Endothelial cell of umbilical vein (primary cell): ENCODE data around the gene SPAAR. TPM values are rescaled to one million over a fixed set of nuclear protein-coding genes. Genes with fewer than 3 reads are reported as not detected.
A peak's percentile ranks its signal among the peaks of the same experiment; 100 is the strongest.

Experiments used
- BruUV-seq: library from RNA; stranded (reverse); fragments of 400-500 nt; replicated peaks from 2 replicates; lab custom pipeline; 2021; lab: Mats Ljungman, UMichigan
- CTCF ChIA-PET: fragments of 300-600, 350-600 bp; sonication (Branson Sonifier 250); formaldehyde crosslinking; loops from one replicate; lab custom pipeline; 2021; ENCODE audit warnings: antibody characterized with exemption, inconsistent platforms; lab: Charles Lee
- POLR2A ChIA-PET: fragments of 300-600, 350-600 bp; sonication (Branson Sonifier 250); formaldehyde crosslinking; loops from one replicate; lab custom pipeline; 2021; ENCODE audit warnings: antibody characterized with exemption, inconsistent platforms; lab: Charles Lee
- DNase-seq: peaks from one replicate; pipeline ENCODE4 v3.0.0-alpha.2; 2011; ENCODE audit warnings: low read depth, low spot score
- FAIRE-seq: peaks from 2 replicates; lab custom pipeline; 2011; peaks lifted over from hg19 to GRCh38; lab: Jason Lieb, UNC
- H2AFZ ChIP-seq: 2 replicates; pipeline ENCODE4 v1.6.0; 2012; ENCODE audit warnings: low read depth, low read length, control low read depth, inconsistent platforms
- H3K27ac ChIP-seq: 2 replicates; pipeline ENCODE4 v1.5.1; 2011; ENCODE audit warnings: low read depth, mild to moderate bottlenecking, control low read depth, low read length, moderate library complexity; ENCODE audit not compliant: insufficient read depth
- H3K27me3 ChIP-seq, 2 experiments: 2 replicates each; pipeline versions ENCODE4 v1.6.0 to v1.6.1; 2011; ENCODE audit warnings: low read length in 2 of 2, mixed read lengths in 1 of 2; ENCODE audit not compliant: control insufficient read depth in 2 of 2, insufficient read depth in 2 of 2
- H3K36me3 ChIP-seq, 2 experiments: 2 replicates in 1 of 2; 3 replicates in 1 of 2; pipeline ENCODE4 v1.5.1; 2011; ENCODE audit warnings: low read length in 2 of 2, mild to moderate bottlenecking in 1 of 2, moderate library complexity in 1 of 2; ENCODE audit not compliant: control insufficient read depth in 2 of 2, insufficient read depth in 2 of 2; ENCODE audit errors: extremely low read depth in 1 of 2
- H3K4me1 ChIP-seq: 3 replicates; pipeline ENCODE4 v1.5.1; 2011; ENCODE audit warnings: mild to moderate bottlenecking, low read length; ENCODE audit not compliant: control insufficient read depth, insufficient read depth; ENCODE audit errors: extremely low read depth
- H3K4me2 ChIP-seq: 2 replicates; pipeline ENCODE4 v1.6.1; 2011; ENCODE audit warnings: low read length, control low read depth, mixed read lengths; ENCODE audit not compliant: insufficient read depth
- H3K4me3 ChIP-seq, 3 experiments: fragments of 200-600 bp in 1 of 3; sonication (generic), shearing (Covaris generic) in 1 of 3; replicated peaks in 1 of 3; 2 replicates each; pipeline ENCODE4 v1.5.1; 2011 to 2016; ENCODE audit warnings: control low read depth in 3 of 3, low read length in 3 of 3, mild to moderate bottlenecking in 2 of 3, inconsistent platforms in 1 of 3, low read depth in 1 of 3, moderate library complexity in 1 of 3; ENCODE audit not compliant: insufficient read depth in 1 of 3
- H3K79me2 ChIP-seq: 2 replicates; pipeline ENCODE4 v1.6.0; 2012; ENCODE audit warnings: low read length, inconsistent platforms; ENCODE audit not compliant: control insufficient read depth, insufficient read depth
- H3K9ac ChIP-seq: replicated peaks from 2 replicates; pipeline ENCODE3; 2011; ENCODE audit warnings: low read length, control low read depth; ENCODE audit not compliant: insufficient read depth; ENCODE audit errors: extremely low read depth
- H3K9me1 ChIP-seq: replicated peaks from 3 replicates; pipeline ENCODE4 v1.6.0; 2011; ENCODE audit warnings: mild to moderate bottlenecking, low read length; ENCODE audit not compliant: control insufficient read depth, insufficient read depth; ENCODE audit errors: extremely low read depth
- H3K9me3 ChIP-seq: replicated peaks from 2 replicates; pipeline ENCODE4 v1.5.1; 2012; ENCODE audit warnings: low read length, inconsistent platforms; ENCODE audit not compliant: control insufficient read depth, insufficient read depth
- H4K20me1 ChIP-seq: replicated peaks from 2 replicates; pipeline ENCODE3; 2011; ENCODE audit warnings: mild to moderate bottlenecking, low read length; ENCODE audit not compliant: control insufficient read depth, insufficient read depth; ENCODE audit errors: extremely low read depth
- EZH2 ChIP-seq: IDR thresholded peaks from 2 replicates; pipeline ENCODE4 v1.6.1; 2012; ENCODE audit warnings: borderline replicate concordance, low read depth, mild to moderate bottlenecking, moderate library complexity, low read length, inconsistent platforms; ENCODE audit not compliant: severe bottlenecking
- FOS ChIP-seq: IDR thresholded peaks from 2 replicates; pipeline ENCODE4 v1.6.1; 2011; ENCODE audit warnings: mild to moderate bottlenecking, low read length, moderate library complexity, borderline replicate concordance; ENCODE audit not compliant: insufficient read depth
- GATA2 ChIP-seq: IDR thresholded peaks from 2 replicates; pipeline ENCODE4 v1.7.0; 2011; ENCODE audit warnings: low read depth, mild to moderate bottlenecking, moderate library complexity, mixed read lengths, low read length; ENCODE audit not compliant: insufficient read length, insufficient read depth
- JUN ChIP-seq: IDR thresholded peaks from 2 replicates; pipeline ENCODE4 v1.6.1; 2011; ENCODE audit warnings: borderline replicate concordance, low read depth; ENCODE audit not compliant: insufficient read length, insufficient read depth
- MYC ChIP-seq: IDR thresholded peaks from one replicate; pipeline ENCODE4 v1.6.1; 2011; ENCODE audit warnings: mild to moderate bottlenecking, low read depth, low read length
- POLR2AphosphoS5 ChIP-seq: IDR thresholded peaks from 2 replicates; pipeline ENCODE4 v1.6.1; 2012; ENCODE audit warnings: low read depth, mild to moderate bottlenecking, control low read depth, low read length, moderate library complexity; ENCODE audit not compliant: insufficient read depth
- dilution Hi-C: fragments of 300-500 bp; cut with MboI; formaldehyde crosslinking; loops from one replicate; pipeline ENCODE4 v1.15.0; 2019; ENCODE audit warnings: low sequenced_read_pairs; ENCODE audit not compliant: extremely low pct_ligation_motif_present
- intact Hi-C: fragments of 100-400 bp; cut with micrococcal nuclease; formaldehyde crosslinking; loops from one replicate; pipeline ENCODE4 v1.10.0; 2022
- polyA plus RNA-seq, 4 experiments: library from polyadenylated mRNA; depleted of rRNA in 3 of 4; stranded (reverse) in 3 of 4; unstranded in 1 of 4; fragments of >200 nt; gene quantifications; 2 replicates each; pipeline versions ENCODE4 v1.2.1 to v1.2.3, GENCODE V29; 2011 to 2012; ENCODE audit warnings: missing spikeins in 1 of 4
- total RNA-seq: library from RNA; stranded (reverse); gene quantifications from 2 replicates; pipeline ENCODE4 v1.2.3, GENCODE V29; 2021
- TF ChIP-seq, protein P1 (sequence below): IDR thresholded peaks from 2 replicates; pipeline ENCODE4 v1.6.1; 2011; ENCODE audit not compliant: insufficient read depth, insufficient read length
- TF ChIP-seq, protein P2 (sequence below), 2 donors: IDR thresholded peaks; 1 replicate in 1 of 2; 2 replicates in 1 of 2; pipeline ENCODE4 v1.5.1; 2011; ENCODE audit warnings: low read length in 2 of 2, mild to moderate bottlenecking in 2 of 2, moderate library complexity in 2 of 2, control low read depth in 1 of 2, inconsistent platforms in 1 of 2, low read depth in 1 of 2; ENCODE audit not compliant: insufficient read depth in 1 of 2; ENCODE audit errors: extremely low read depth in 1 of 2

Gene SPAAR
- total and polyA plus RNA-seq, 2 donors (not counting 3 experiments of a cell fraction or from before 2014, with no cell fraction given): 20.8 to 24.8 TPM

DNA sequence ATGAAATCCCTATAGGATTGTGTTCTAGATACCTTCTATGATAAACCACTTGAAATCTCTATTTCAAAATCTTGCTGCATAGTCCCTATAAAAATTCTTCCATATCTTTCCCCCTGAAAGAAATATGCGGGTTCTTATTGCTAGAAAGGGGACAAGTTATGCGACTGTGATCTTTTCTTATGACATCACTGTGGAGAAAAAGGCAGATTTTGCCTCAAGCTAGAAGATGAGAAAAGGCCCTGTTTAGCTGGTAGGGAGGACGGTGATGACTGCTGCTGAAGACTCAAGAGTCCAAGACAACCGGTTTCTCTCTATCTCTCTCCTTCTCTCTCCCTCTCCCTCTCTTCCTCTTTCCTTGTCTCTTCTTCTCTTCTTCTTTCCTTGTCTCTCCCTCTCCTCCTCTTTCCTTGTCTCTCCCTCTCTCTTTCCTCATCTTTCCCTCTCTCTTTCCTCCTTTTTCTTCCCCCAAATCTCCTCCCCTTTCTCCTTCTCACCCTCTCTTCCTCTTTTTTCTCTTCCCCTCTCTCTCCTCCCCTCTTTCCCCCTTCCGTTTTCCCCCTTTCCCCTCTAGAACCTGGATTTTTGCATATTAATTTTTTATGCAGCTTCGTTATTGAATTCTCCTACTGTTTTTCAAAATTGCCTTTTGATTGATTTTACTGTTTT lies 43.4 kb downstream of the SPAAR start:
- TF ChIP-seq, protein P1, sequence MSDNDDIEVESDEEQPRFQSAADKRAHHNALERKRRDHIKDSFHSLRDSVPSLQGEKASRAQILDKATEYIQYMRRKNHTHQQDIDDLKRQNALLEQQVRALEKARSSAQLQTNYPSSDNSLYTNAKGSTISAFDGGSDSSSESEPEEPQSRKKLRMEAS: no peak
- TF ChIP-seq EZH2: no peak
- TF ChIP-seq POLR2AphosphoS5: no peak
- TF ChIP-seq JUN: no peak
- TF ChIP-seq, protein P2, sequence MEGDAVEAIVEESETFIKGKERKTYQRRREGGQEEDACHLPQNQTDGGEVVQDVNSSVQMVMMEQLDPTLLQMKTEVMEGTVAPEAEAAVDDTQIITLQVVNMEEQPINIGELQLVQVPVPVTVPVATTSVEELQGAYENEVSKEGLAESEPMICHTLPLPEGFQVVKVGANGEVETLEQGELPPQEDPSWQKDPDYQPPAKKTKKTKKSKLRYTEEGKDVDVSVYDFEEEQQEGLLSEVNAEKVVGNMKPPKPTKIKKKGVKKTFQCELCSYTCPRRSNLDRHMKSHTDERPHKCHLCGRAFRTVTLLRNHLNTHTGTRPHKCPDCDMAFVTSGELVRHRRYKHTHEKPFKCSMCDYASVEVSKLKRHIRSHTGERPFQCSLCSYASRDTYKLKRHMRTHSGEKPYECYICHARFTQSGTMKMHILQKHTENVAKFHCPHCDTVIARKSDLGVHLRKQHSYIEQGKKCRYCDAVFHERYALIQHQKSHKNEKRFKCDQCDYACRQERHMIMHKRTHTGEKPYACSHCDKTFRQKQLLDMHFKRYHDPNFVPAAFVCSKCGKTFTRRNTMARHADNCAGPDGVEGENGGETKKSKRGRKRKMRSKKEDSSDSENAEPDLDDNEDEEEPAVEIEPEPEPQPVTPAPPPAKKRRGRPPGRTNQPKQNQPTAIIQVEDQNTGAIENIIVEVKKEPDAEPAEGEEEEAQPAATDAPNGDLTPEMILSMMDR (IDR thresholded peaks at IDR 0.05; ENCODE audit: extremely low read depth in 1 of 2, insufficient read depth in 1 of 2, low read depth in 1 of 2, low read length in 2 of 2): no peak
- no peak for TF ChIP-seq GATA2
- no peak for TF ChIP-seq FOS
- TF ChIP-seq MYC: no peak
- peak overlapping the region; percentile 85 for H3K27ac ChIP-seq
- H3K36me3 ChIP-seq: no peaks in the 10 kb centered on the region
- dilution Hi-C loops: no loop called here
- no peak for DNase-seq
- no peaks in the 10 kb centered on the region for H3K9me3 ChIP-seq
- H3K9me1 ChIP-seq: no peaks in the 10 kb centered on the region
- H3K27me3 ChIP-seq: no peaks in the 10 kb centered on the region
- H3K4me3 ChIP-seq: no peak overlapping the region
- no peak for FAIRE-seq
- BruUV-seq: no TSS peak
- H3K4me1 ChIP-seq: peaks cover 39% of the 10 kb centered on the region
- peak overlapping the region; percentile 45 for H2AFZ ChIP-seq
- peak overlapping the region; percentile 5 for H3K4me2 ChIP-seq
- no peaks in the 10 kb centered on the region for H4K20me1 ChIP-seq
- ChIA-PET CTCF (interaction anchor here (0.6 to 2.8 kb wide), 14 partner anchors 35 to 217 kb away, joined by 3 to 21 read pairs (median 4); partner anchors contain the start of genes CCIN and SPAAR), POLR2A (interaction anchor here (0.9 kb wide), 1 partner anchor 150 kb away, joined by 3 read pairs; no protein-coding TSS in a partner anchor)
- peak overlapping the region; percentile 12 for H3K9ac ChIP-seq
- H3K79me2 ChIP-seq: no peaks in the 10 kb centered on the region
- intact Hi-C loops: no loop called here
